Lower leg skin (tissue), 4 donors: ENCODE measurements around the gene MITD1. TPM values are rescaled to one million over a fixed set of nuclear protein-coding genes. Genes with fewer than 3 reads are reported as not detected.
A peak's percentile ranks its signal among the peaks of the same experiment; 100 is the strongest.

Experiments
- DNase-seq, 2 donors: peaks; one replicate each; pipeline ENCODE4 v3.0.0-alpha.2; 2019; ENCODE audit warnings: low spot score in 2 of 2
- H3K4me3 ChIP-seq: fragments of 200-600 bp; sonication (generic); 2 replicates; pipeline ENCODE4 v1.5.1; 2017; ENCODE audit warnings: mild to moderate bottlenecking, low read depth; ENCODE audit not compliant: poor library complexity, severe bottlenecking
- POLR2A ChIP-seq, 2 donors: fragments of 450-650 bp; IDR thresholded peaks; one replicate each; pipeline ENCODE4 v1.6.1; 2016 to 2017; ENCODE audit warnings: antibody characterized with exemption in 2 of 2, mild to moderate bottlenecking in 1 of 2, moderate library complexity in 1 of 2
- WGBS, 2 donors: methylation state at CpG; one replicate each; pipeline ENCODE4 v1.1.5; 2018; 5-methylcytosine and 5-hydroxymethylcytosine counted together
- intact Hi-C: fragments of 100-400 bp; cut with DNase I; formaldehyde crosslinking; loops from one replicate; pipeline ENCODE4 v1.15.0; 2023; ENCODE audit warnings: low total_unique reads
- total RNA-seq, 4 donors: library from RNA; depleted of rRNA; stranded (reverse); fragments of >200 nt; gene quantifications; one replicate each; pipeline ENCODE4 v1.1.0, GENCODE V29; 2016
- TF ChIP-seq, protein P1 (sequence below), 3 donors: fragments of 450-650 bp; IDR thresholded peaks; one replicate each; pipeline ENCODE4 v1.5.1; 2016; ENCODE audit warnings: antibody characterized with exemption in 3 of 3, mild to moderate bottlenecking in 3 of 3, moderate library complexity in 2 of 3

Gene MITD1
- total RNA-seq: 10 to 100 TPM; 14.5 to 32.4 (median 25.4) TPM

DNA sequence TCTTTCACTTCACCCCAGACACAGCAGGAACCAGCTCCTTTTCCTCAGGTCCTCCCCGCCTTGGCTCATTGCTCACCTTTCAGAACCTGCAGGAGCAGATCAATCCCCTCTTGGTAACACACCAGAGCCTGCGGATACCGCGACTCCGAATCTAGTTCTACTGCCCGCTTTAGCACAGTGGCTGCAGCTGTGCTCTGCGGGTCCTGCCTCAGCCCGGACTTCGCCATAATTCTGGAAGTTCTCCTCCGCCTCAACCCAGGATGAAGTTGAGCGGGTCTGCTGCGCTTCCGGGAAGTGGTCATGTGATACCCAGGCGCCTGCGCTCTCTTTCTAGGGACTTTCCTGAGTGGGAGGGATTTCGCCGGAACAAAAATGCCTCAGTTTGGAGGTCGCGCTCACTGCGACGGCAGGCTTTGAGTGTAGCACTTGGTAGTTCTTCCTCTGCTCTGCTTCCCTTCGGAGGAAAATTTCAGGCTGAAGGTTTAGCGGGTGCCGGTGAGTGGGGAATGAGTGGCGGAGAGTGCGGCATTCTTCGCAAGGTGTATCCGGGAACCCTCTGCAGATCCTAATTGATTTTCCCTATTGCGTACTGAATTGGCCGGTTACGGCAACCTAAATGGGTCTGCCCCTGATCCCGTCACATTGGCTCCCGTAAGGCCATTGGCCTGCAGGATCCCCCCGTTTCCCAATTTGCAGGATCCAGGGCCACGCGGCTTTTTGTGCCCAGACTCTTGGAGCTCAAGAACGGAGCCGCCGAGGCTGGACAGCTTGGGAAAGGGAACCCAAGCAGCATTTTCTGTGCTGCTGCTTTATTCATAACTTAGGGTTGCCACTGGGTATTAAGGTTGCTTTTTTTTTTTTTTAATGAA lies at the start of gene MITD1, which contains the start of gene MRPL30:
Gene MITD1, minus strand, starts transcription at position 304 of the 869 bp plus-strand sequence. Its CDS starts 77 bp downstream, at position 227.
Gene MRPL30, plus strand, starts transcription at position 430 of the 869 bp plus-strand sequence. CDS start 5,020 bp downstream, outside the sequence.
- WGBS, 2 donors: 0% methylated on average over 39 of the region's 39 CpGs
- intact Hi-C loops: no loop called here
- peak within 1 kb of the TSS; percentile 79 for H3K4me3 ChIP-seq
- TF ChIP-seq, protein P1, sequence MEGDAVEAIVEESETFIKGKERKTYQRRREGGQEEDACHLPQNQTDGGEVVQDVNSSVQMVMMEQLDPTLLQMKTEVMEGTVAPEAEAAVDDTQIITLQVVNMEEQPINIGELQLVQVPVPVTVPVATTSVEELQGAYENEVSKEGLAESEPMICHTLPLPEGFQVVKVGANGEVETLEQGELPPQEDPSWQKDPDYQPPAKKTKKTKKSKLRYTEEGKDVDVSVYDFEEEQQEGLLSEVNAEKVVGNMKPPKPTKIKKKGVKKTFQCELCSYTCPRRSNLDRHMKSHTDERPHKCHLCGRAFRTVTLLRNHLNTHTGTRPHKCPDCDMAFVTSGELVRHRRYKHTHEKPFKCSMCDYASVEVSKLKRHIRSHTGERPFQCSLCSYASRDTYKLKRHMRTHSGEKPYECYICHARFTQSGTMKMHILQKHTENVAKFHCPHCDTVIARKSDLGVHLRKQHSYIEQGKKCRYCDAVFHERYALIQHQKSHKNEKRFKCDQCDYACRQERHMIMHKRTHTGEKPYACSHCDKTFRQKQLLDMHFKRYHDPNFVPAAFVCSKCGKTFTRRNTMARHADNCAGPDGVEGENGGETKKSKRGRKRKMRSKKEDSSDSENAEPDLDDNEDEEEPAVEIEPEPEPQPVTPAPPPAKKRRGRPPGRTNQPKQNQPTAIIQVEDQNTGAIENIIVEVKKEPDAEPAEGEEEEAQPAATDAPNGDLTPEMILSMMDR (IDR thresholded peaks at IDR 0.05): no peak
- TF ChIP-seq POLR2A (IDR thresholded peaks at IDR 0.05): no peak
- peak; percentile 92 to 98 for DNase-seq

DNA sequence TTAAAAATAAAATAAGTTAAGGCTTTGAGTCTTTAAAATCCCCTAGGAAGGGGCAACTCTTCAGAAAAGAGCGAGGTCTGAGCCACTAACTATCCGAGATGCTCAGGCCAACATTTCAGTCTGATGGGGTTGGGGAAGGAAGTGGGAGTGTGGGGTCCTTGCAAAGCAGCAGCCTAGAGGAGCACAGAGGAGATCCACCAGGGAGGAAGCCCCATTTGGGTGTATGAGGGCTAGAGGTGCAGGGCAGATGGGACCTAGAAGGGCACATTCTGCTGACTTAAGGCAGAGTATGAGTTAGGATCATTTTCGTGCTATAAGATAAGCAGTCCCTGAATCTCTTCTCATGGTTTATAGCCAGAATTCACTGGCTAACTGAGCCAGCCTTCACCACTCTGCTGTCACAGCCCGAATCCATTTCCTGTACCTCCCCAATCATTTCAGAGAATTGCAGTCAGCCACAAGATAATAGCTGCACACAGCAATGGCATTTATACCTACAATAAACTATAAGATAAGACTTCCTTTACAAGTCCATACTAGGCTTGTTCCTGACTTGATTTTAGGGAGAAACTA lies 37.2 kb upstream of the MITD1 start:
- intact Hi-C loops: no loop called here
- no peak overlapping the region for H3K4me3 ChIP-seq
- TF ChIP-seq, protein P1 (IDR thresholded peaks at IDR 0.05): no peak
- no peak for TF ChIP-seq POLR2A (IDR thresholded peaks at IDR 0.05)
- WGBS, 2 donors: 79 to 87% methylated on average over 4 of the region's 4 CpGs
- no peak for DNase-seq

DNA sequence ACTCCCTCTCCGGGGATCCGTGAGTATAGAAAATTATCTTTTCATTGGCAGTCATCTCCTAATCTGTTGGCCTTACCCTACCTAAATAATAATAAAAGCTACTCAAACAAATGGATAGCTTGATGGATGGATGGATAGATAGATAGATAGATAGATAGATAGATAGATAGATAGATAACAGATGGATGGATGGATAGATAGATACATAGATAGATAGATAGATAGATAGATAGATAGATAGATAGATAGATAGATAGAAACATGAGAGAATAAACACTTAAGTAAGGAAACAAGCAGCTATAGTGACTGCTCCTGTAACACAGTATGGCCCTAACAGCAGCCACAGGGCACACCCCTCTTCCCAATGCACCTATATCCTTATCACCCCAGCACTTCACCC lies 35.2 kb upstream of the MITD1 start:
- no peak overlapping the region for H3K4me3 ChIP-seq
- WGBS, 2 donors: 93 to 98% methylated on average over 2 of the region's 2 CpGs
- intact Hi-C loops: no loop called here
- no peak for TF ChIP-seq POLR2A (IDR thresholded peaks at IDR 0.05)
- TF ChIP-seq, protein P1 (IDR thresholded peaks at IDR 0.05): no peak
- DNase-seq: no peak

DNA sequence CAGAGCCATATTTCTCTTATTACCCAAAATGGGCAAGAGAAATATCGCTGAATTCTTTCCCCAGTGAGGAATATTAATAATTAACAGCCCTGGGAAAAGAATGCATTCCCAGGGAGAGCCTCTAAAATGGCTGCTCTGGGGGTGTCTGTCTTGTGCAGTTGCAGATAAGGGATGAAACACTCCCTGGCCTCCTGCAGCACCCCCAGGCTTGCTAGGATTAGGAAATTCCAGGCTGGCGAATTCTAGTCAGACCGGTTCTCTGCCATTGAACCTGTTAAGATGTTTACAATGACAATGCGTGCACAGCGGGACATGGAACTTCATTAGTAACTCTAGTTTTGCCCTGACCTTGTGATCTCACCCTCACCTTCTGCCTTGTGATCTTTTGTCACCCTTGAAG lies 24.6 kb upstream of the MITD1 start:
- intact Hi-C loops: no loop called here
- TF ChIP-seq, protein P1 (IDR thresholded peaks at IDR 0.05): no peak
- TF ChIP-seq POLR2A (IDR thresholded peaks at IDR 0.05): no peak
- WGBS, 2 donors: 76 to 82% methylated on average over 5 of the region's 5 CpGs
- H3K4me3 ChIP-seq: no peak overlapping the region
- no peak for DNase-seq

DNA sequence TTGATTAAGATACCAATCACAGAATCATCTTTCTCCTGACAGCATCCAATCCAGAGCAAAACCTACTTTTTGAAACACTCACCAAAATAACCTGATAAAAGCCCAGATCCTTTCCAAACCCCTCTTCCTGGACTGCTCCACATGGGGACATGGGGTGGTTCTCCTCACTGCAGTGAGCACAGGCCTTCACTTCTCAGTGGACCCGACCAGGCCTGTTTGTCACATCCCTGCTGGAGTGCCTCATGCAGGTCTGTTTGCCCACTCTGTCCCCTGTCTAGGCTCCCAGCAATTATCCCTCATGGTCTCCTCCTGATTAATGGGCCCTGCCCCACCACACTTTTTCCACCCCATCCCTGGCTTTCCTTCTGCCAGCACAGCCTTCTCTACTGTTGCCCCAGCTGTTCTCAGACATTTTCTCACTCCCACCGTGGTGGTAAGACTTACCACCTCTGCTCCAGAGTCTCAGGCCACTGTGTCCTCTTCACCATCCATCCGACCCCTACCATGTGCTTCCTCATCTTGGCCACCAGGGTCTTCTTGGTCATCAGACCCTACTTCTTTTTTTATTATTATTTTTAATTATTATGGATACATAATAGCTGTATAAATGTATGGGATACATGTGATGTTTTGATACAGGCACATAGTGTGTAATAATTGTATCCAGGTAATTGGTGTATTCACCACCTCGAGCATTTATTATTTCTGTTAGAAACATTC lies 21.3 kb upstream of the MITD1 start:
- intact Hi-C loops: no loop called here
- H3K4me3 ChIP-seq: no peak overlapping the region
- 89 to 96% methylated on average over 4 of the region's 4 CpGs for WGBS, 2 donors
- no peak for DNase-seq
- TF ChIP-seq, protein P1 (IDR thresholded peaks at IDR 0.05): no peak
